ENCODE results near the gene TCF19.

- TF ChIP-seq TAF1 (IDR thresholded peaks at IDR 0.05; ENCODE audit: borderline replicate concordance, insufficient read depth, low read length), result no peak
- TF ChIP-seq REST (IDR thresholded peaks at IDR 0.05; ENCODE audit: insufficient read depth in 1 of 2, low read depth in 2 of 2, low read length in 2 of 2), result no peak
Observed at GRCh38 chr6:31152781-31153180, 5.6 kb upstream of the TCF19 start.
